PFSK-1 (cell line): Measurements from ENCODE around the gene CTF1.

Source experiments
- FOXP2 ChIP-seq: optimal IDR thresholded peaks from 2 replicates; pipeline ENCODE3; 2011; ENCODE audit warnings: borderline replicate concordance, control low read depth, inconsistent platforms; ENCODE audit not compliant: insufficient read depth; ENCODE audit errors: extremely low read length, extremely low read depth
- POLR2AphosphoS5 ChIP-seq: IDR thresholded peaks from 2 replicates; pipeline ENCODE4 v1.6.1; 2012; ENCODE audit warnings: low read depth, mild to moderate bottlenecking, control low read depth, low read length, moderate library complexity
- SIN3A ChIP-seq: IDR thresholded peaks from 2 replicates; pipeline ENCODE4 v1.6.1; 2012; ENCODE audit warnings: mild to moderate bottlenecking, low read length, moderate library complexity, borderline replicate concordance; ENCODE audit not compliant: insufficient read depth
- TAF1 ChIP-seq: IDR thresholded peaks from 2 replicates; pipeline ENCODE4 v1.6.1; 2012; ENCODE audit warnings: low read length, control low read depth, borderline replicate concordance; ENCODE audit not compliant: insufficient read depth
- TF ChIP-seq, protein P1 (sequence below), 2 experiments: IDR thresholded peaks; 2 replicates each; pipeline versions ENCODE4 v1.6.1 to v1.8.0; 2011 to 2012; ENCODE audit warnings: low read depth in 2 of 2, low read length in 2 of 2, control low read depth in 1 of 2, inconsistent platforms in 1 of 2, mild to moderate bottlenecking in 1 of 2, moderate library complexity in 1 of 2; ENCODE audit not compliant: insufficient read depth in 1 of 2

The CTF1 gene

DNA sequence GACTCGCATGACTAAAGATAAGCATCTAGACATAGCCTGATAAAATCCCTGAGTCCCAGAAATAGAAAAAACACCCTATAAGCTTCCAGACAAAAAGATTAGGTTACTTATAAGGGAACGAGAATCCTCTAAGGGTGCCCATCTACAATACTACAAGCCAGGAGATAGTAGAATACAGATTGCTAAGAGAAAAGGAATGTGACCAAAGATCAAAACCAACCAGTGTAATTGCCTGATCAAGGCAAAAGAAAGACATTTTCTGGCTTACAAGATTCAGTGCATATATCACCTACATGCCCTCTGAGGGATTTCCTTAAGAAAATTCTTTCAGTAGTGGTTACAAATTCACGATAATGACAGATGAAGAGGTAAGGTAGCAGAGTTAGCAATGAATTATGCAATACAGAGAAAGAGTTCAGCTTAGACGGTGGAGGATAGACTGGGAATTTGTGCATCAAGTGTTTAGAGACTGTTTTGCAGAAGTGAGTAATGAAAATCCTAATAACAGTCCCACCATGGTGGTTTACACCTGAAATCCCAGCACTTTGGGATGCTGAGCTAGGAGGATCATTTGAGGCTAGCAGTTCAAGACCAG lies 37.5 kb upstream of the CTF1 start:
- TF ChIP-seq TAF1 (no peak), SIN3A (no peak), FOXP2 (no peak), POLR2AphosphoS5 (no peak)
- TF ChIP-seq, protein P1, sequence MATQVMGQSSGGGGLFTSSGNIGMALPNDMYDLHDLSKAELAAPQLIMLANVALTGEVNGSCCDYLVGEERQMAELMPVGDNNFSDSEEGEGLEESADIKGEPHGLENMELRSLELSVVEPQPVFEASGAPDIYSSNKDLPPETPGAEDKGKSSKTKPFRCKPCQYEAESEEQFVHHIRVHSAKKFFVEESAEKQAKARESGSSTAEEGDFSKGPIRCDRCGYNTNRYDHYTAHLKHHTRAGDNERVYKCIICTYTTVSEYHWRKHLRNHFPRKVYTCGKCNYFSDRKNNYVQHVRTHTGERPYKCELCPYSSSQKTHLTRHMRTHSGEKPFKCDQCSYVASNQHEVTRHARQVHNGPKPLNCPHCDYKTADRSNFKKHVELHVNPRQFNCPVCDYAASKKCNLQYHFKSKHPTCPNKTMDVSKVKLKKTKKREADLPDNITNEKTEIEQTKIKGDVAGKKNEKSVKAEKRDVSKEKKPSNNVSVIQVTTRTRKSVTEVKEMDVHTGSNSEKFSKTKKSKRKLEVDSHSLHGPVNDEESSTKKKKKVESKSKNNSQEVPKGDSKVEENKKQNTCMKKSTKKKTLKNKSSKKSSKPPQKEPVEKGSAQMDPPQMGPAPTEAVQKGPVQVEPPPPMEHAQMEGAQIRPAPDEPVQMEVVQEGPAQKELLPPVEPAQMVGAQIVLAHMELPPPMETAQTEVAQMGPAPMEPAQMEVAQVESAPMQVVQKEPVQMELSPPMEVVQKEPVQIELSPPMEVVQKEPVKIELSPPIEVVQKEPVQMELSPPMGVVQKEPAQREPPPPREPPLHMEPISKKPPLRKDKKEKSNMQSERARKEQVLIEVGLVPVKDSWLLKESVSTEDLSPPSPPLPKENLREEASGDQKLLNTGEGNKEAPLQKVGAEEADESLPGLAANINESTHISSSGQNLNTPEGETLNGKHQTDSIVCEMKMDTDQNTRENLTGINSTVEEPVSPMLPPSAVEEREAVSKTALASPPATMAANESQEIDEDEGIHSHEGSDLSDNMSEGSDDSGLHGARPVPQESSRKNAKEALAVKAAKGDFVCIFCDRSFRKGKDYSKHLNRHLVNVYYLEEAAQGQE (IDR thresholded peaks at IDR 0.05; ENCODE audit: insufficient read depth in 1 of 2, low read depth in 2 of 2, low read length in 2 of 2), result no peak

DNA sequence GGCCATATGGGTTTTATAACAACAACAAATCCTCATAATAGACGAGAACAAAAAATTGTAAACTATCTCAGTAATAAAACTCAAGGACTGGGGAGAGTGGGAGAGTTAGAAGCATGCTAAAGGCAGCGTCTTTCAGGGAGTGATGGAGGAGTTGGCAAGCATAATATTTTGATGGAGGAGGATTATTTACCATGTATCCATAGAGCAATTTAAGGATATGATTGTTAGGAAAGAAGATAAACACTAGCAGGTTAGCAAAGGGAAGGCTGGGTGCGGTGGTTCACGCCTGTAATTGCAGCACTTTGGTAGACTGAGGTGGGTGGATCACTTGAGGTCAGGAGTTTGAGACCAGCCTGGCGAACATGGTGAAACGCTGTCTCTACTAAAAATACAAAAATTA lies 30.4 kb upstream of the CTF1 start:
- TF ChIP-seq POLR2AphosphoS5 (no peak), FOXP2 (no peak), SIN3A (no peak), TAF1 (no peak)
- TF ChIP-seq, protein P1 (IDR thresholded peaks at IDR 0.05; ENCODE audit: insufficient read depth in 1 of 2, low read depth in 2 of 2, low read length in 2 of 2), result no peak

DNA sequence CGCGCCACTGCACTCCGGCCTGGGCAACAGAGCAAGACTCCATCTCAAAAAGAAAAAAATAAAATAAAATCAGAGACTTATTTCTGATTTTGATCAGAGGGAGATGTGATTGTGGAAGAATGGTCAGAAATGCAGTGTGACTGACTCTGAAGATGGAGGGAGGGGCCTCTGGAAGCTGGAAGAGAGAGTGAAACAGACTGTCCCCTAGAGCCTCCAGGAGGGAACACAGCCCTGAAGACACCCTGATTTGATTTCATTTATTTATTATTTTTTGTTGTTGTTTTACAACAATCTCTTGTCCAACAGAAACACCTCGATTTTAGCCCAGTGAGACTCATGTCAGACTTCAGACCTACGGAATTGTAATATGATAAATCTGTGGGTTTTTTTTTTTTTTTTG lies 28.7 kb upstream of the CTF1 start:
- TF ChIP-seq SIN3A (no peak), POLR2AphosphoS5 (no peak), TAF1 (no peak), FOXP2 (no peak)
- TF ChIP-seq, protein P1 (IDR thresholded peaks at IDR 0.05; ENCODE audit: insufficient read depth in 1 of 2, low read depth in 2 of 2, low read length in 2 of 2), result no peak

DNA sequence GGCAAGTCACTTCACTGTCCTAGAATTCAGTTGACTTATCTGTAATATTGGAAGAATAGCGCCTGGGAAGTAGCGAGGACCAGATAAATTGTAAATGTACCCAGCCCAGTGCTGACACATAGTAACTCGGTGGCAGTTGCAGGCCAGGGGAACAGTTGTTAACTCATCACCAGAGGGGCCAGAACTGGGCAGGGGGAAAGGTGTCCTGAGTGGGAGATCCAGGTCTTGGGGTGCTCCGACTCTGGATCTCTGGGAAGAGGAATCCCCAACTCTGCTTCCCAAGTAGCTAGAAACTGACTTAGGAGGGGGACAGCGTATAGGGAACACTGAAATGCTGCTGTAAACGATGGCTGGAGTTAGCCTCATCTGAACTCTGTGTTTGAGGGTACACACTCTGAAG lies 25.5 kb upstream of the CTF1 start:
- TF ChIP-seq FOXP2 (no peak), SIN3A (no peak), TAF1 (no peak), POLR2AphosphoS5 (no peak)
- TF ChIP-seq, protein P1 (IDR thresholded peaks at IDR 0.05; ENCODE audit: insufficient read depth in 1 of 2, low read depth in 2 of 2, low read length in 2 of 2), result no peak

DNA sequence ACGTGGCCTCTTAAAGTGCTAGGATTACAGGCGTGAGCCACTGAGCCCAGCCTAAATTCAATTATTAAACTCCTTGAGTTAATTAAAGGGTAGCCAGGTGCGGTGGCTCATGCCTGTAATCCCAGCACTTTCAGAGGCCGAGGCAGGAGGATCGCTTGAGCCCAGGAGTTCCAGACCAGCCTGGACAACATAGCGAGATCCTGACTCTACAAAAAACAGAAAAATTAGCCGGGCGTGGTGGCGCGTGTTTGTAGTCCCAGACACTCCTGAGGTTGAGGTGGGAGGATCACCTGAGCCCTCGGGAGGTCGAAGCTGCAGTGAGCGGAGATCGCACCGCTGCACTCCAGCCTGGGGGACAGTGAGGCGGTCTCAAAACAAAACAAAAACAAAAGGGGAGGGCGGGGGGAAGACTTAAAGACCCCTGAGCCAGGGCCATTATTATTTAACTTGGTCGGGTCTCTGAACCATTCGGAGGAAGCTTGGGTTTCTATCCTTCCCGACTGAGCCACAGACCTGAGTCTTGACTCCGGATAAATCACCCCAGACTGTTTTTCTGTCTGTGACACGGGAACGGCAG lies 22.1 kb upstream of the CTF1 start:
- TF ChIP-seq, protein P1 (IDR thresholded peaks at IDR 0.05; ENCODE audit: insufficient read depth in 1 of 2, low read depth in 2 of 2, low read length in 2 of 2), result no peak
- TF ChIP-seq TAF1 (no peak), POLR2AphosphoS5 (no peak; the same call in 1 of the 2 replicates), SIN3A (no peak), FOXP2 (no peak)
